Peyer's patch (tissue), 4 donors: ENCODE data around the gene HES7.

Experiments
- CTCF ChIP-seq, 6 experiments: fragments of 450-650 bp in 4 of 6; fragments of 200-600 bp in 2 of 6; sonication (generic) in 1 of 6; IDR thresholded peaks; one replicate each; pipeline ENCODE4 v1.5.1; 2017 to 2019; ENCODE audit warnings: antibody characterized with exemption in 6 of 6, mild to moderate bottlenecking in 3 of 6, moderate library complexity in 1 of 6
- POLR2A ChIP-seq, 2 donors: fragments of 450-650 bp; IDR thresholded peaks; one replicate each; pipeline ENCODE4 v1.5.1; 2017; ENCODE audit warnings: antibody characterized with exemption in 2 of 2, mild to moderate bottlenecking in 2 of 2, moderate library complexity in 2 of 2

- peak in 4 of 6 experiments; percentile 8 to 25 (median 24) for TF ChIP-seq CTCF (IDR thresholded peaks at IDR 0.05)
- peak; percentile 53 to 78 for TF ChIP-seq POLR2A (IDR thresholded peaks at IDR 0.05)
These were observed 38.5 kb upstream of the HES7 start, which contains the start of gene VAMP2 for GRCh38 chr17:8162233-8162996.
